ENCODE results near the gene DNM1. TPM values are rescaled to one million over a fixed set of nuclear protein-coding genes. Genes with fewer than 3 reads are reported as not detected.

Gene DNM1
- total and polyA plus RNA-seq, 4 donors: 0.29 to 5.9 (median 1.1) TPM

GRCh38 chr9:128168731-128169308 lies 34.4 kb upstream of the DNM1 start:
- no peaks in the 10 kb centered on the region for H3K4me1 ChIP-seq (ENCODE audit: control insufficient read depth in 4 of 4, insufficient read depth in 4 of 4, low read length in 3 of 4)
- H3K27ac ChIP-seq (ENCODE audit: low read depth in 1 of 2, low read length in 2 of 2): no peak overlapping the region
- no peaks in the 10 kb centered on the region for H3K9me3 ChIP-seq (ENCODE audit: control insufficient read depth in 4 of 4, low read length in 3 of 4)
- 94% methylated on average over 8 of the region's 8 CpGs for WGBS
- no peaks in the 10 kb centered on the region for H3K27me3 ChIP-seq (ENCODE audit: control insufficient read depth in 4 of 4, insufficient read depth in 4 of 4, low read length in 3 of 4)
- no peak overlapping the region for H3K4me3 ChIP-seq (ENCODE audit: low read depth in 1 of 3, low read length in 3 of 3)
- DNase-seq (ENCODE audit: low spot score): no peak
- no peak overlapping the region for H3K9ac ChIP-seq (ENCODE audit: low read depth in 1 of 2, low read length in 2 of 2)
- TF ChIP-seq RAD21 (IDR thresholded peaks at IDR 0.05) (no peak), HNF4A (conservative IDR thresholded peaks at IDR 0.05) (no peak), FOXA1 (IDR thresholded peaks at IDR 0.05) (no peak), FOXA2 (IDR thresholded peaks at IDR 0.05) (no peak)
- H3K36me3 ChIP-seq (ENCODE audit: control insufficient read depth in 4 of 4, insufficient read depth in 3 of 4, low read depth in 1 of 4, low read length in 3 of 4): peaks cover 12 to 47% (median 33%) of the 10 kb centered on the region in 4 donors

DNA sequence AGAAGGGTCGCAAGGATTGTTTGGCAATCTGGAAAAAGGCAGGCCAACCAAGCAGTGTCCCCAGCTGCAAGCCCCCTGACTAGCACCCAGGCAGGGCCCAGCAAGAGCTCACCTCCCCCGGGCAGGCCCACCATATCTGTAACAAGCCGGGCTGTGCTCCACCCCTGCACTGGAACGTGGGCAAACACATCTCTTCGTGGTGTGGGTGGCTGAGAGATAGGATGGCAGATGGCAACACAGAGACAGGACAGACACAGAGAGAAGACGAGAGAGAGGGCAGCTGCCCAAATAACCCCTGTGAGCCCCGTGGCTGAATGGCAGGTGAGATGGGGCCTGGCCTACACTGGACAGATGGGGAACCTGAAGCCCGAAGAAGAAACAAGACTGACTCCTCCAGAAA lies 33.7 kb upstream of the DNM1 start:
- no peaks in the 10 kb centered on the region for H3K4me1 ChIP-seq (ENCODE audit: control insufficient read depth in 4 of 4, insufficient read depth in 4 of 4, low read length in 3 of 4)
- H3K9ac ChIP-seq (ENCODE audit: low read depth in 1 of 2, low read length in 2 of 2): no peak overlapping the region
- H3K36me3 ChIP-seq (ENCODE audit: control insufficient read depth in 4 of 4, insufficient read depth in 3 of 4, low read depth in 1 of 4, low read length in 3 of 4): peaks cover 15 to 45% (median 33%) of the 10 kb centered on the region in 4 donors
- H3K9me3 ChIP-seq (ENCODE audit: control insufficient read depth in 4 of 4, low read length in 3 of 4): no peaks in the 10 kb centered on the region
- TF ChIP-seq, protein P1, sequence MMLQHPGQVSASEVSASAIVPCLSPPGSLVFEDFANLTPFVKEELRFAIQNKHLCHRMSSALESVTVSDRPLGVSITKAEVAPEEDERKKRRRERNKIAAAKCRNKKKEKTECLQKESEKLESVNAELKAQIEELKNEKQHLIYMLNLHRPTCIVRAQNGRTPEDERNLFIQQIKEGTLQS (IDR thresholded peaks at IDR 0.05): no peak
- TF ChIP-seq RAD21 (IDR thresholded peaks at IDR 0.05): no peak
- no peak for TF ChIP-seq FOXA2 (IDR thresholded peaks at IDR 0.05)
- TF ChIP-seq FOXA1 (IDR thresholded peaks at IDR 0.05): no peak
- no peak for TF ChIP-seq EGR1 (IDR thresholded peaks at IDR 0.05; ENCODE audit: low read depth in 2 of 2)
- TF ChIP-seq HNF4G (IDR thresholded peaks at IDR 0.05): no peak
- no peak for TF ChIP-seq JUND (IDR thresholded peaks at IDR 0.05)
- no peak for TF ChIP-seq YY1 (IDR thresholded peaks at IDR 0.05)
- TF ChIP-seq HNF4A (conservative IDR thresholded peaks at IDR 0.05): no peak
- TF ChIP-seq, protein P2, sequence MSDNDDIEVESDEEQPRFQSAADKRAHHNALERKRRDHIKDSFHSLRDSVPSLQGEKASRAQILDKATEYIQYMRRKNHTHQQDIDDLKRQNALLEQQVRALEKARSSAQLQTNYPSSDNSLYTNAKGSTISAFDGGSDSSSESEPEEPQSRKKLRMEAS (IDR thresholded peaks at IDR 0.05): no peak
- no peak for TF ChIP-seq NR2F2 (IDR thresholded peaks at IDR 0.05)
- no peak overlapping the region for H3K27ac ChIP-seq (ENCODE audit: low read depth in 1 of 2, low read length in 2 of 2)
- no peaks in the 10 kb centered on the region for H3K27me3 ChIP-seq (ENCODE audit: control insufficient read depth in 4 of 4, insufficient read depth in 4 of 4, low read length in 3 of 4)
- WGBS: 93% methylated on average over 8 of the region's 8 CpGs
- no peak overlapping the region for H3K4me3 ChIP-seq (ENCODE audit: low read depth in 1 of 3, low read length in 3 of 3)
- DNase-seq (ENCODE audit: low spot score): no peak

DNA sequence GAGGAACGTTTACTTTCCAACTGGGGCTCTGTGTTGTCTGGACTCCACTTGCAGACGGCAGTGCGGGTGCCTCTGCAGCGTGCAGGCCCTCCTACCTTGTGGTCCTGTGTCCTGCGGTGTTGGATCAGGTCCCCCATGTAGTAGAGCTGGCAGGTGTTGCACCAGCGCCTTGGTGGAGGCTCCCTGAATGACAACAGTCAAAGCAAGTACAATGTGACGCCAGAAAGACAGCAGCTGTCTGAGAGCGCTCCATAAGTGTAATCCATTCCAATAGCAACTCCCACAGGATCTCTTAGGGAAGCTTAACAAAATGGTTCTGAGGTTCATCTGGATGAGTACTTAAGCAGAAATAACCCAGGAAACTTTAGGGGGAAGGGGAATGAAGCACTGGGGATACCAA lies 33.3 kb upstream of the DNM1 start:
- Histone ChIP-seq H3K27me3 (ENCODE audit: control insufficient read depth in 4 of 4, insufficient read depth in 4 of 4, low read length in 3 of 4) (no peaks in the 10 kb centered on the region), H3K4me3 (ENCODE audit: low read depth in 1 of 3, low read length in 3 of 3) (no peak overlapping the region), H3K4me1 (ENCODE audit: control insufficient read depth in 4 of 4, insufficient read depth in 4 of 4, low read length in 3 of 4) (no peaks in the 10 kb centered on the region), H3K27ac (ENCODE audit: low read depth in 1 of 2, low read length in 2 of 2) (no peak overlapping the region), H3K36me3 (ENCODE audit: control insufficient read depth in 4 of 4, insufficient read depth in 3 of 4, low read depth in 1 of 4, low read length in 3 of 4) (peaks cover 15 to 45% (median 32%) of the 10 kb centered on the region in 4 donors), H3K9me3 (ENCODE audit: control insufficient read depth in 4 of 4, low read length in 3 of 4) (no peaks in the 10 kb centered on the region), H3K9ac (ENCODE audit: low read depth in 1 of 2, low read length in 2 of 2) (no peak overlapping the region)
- WGBS: 93% methylated on average over 8 of the region's 8 CpGs
- no peak for DNase-seq (ENCODE audit: low spot score)
- no peak for TF ChIP-seq FOXA2 (IDR thresholded peaks at IDR 0.05)
- TF ChIP-seq HNF4A (conservative IDR thresholded peaks at IDR 0.05): no peak
- TF ChIP-seq, protein P1 (IDR thresholded peaks at IDR 0.05): no peak
- no peak for TF ChIP-seq YY1 (IDR thresholded peaks at IDR 0.05)
- TF ChIP-seq, protein P3, sequence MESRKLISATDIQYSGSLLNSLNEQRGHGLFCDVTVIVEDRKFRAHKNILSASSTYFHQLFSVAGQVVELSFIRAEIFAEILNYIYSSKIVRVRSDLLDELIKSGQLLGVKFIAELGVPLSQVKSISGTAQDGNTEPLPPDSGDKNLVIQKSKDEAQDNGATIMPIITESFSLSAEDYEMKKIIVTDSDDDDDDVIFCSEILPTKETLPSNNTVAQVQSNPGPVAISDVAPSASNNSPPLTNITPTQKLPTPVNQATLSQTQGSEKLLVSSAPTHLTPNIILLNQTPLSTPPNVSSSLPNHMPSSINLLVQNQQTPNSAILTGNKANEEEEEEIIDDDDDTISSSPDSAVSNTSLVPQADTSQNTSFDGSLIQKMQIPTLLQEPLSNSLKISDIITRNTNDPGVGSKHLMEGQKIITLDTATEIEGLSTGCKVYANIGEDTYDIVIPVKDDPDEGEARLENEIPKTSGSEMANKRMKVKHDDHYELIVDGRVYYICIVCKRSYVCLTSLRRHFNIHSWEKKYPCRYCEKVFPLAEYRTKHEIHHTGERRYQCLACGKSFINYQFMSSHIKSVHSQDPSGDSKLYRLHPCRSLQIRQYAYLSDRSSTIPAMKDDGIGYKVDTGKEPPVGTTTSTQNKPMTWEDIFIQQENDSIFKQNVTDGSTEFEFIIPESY (IDR thresholded peaks at IDR 0.05): no peak
- no peak for TF ChIP-seq JUND (IDR thresholded peaks at IDR 0.05)
- TF ChIP-seq RAD21 (IDR thresholded peaks at IDR 0.05): no peak

Data from liver (tissue), 9 donors.